Mammary epithelial cell (primary cell): Measurements from ENCODE around the gene MOB3B.

Experiments
- CTCF ChIP-seq, 2 donors: IDR thresholded peaks in 1 of 2; conservative IDR thresholded peaks in 1 of 2; 2 replicates each; pipeline ENCODE4 v1.5.1; 2011 to 2012; ENCODE audit warnings: inconsistent platforms in 2 of 2, low read length in 2 of 2, mild to moderate bottlenecking in 2 of 2, control low read depth in 1 of 2, low read depth in 1 of 2; ENCODE audit not compliant: insufficient read depth in 1 of 2; ENCODE audit errors: extremely low read depth in 1 of 2
- EZH2 ChIP-seq: IDR thresholded peaks from 2 replicates; pipeline ENCODE4 v1.6.1; 2012; ENCODE audit warnings: low read length, inconsistent platforms, borderline replicate concordance

DNA sequence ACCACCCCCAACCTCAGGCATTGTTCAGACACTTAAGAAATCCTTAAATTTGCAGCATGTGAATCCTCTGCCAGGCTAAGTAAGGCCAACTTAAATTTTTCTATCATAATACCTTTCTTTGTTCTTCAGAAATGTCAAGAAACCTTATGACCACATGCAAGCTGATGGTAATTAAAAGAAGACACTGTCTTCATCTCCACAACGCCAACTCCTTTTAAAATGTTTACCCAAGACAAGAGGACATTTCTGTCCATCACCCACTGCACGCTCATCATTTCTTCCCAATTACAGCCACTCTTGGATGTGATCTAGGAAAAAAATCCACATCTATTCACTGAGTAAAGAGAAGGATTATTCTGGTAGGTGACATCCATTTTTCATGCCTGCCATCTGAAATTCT, 11.6 kb downstream of the MOB3B start:
- no peak for TF ChIP-seq CTCF (conservative IDR thresholded peaks at IDR 0.05 in 1 of 2, IDR thresholded peaks at IDR 0.05 in 1 of 2; ENCODE audit: extremely low read depth in 1 of 2, insufficient read depth in 1 of 2, low read depth in 1 of 2, low read length in 2 of 2)
- TF ChIP-seq EZH2, result no peak
